Stomach smooth muscle (tissue), 2 donors: ENCODE measurements around the gene RPL13.
"Not testable (repeated sequence)": the region's sequence is repeated elsewhere in the genome, so short reads cannot be mapped to it uniquely, and the experiment has no call there.

Source experiments
- H3K27ac ChIP-seq: one replicate; pipeline ENCODE4 v1.7.0; 2013; ENCODE audit warnings: mild to moderate bottlenecking, low read length, inconsistent platforms
- H3K27me3 ChIP-seq, 2 donors: one replicate each; pipeline ENCODE4 v1.7.0; 2013; ENCODE audit warnings: low read length in 2 of 2; ENCODE audit not compliant: insufficient read depth in 2 of 2, control insufficient read depth in 1 of 2
- H3K36me3 ChIP-seq, 2 donors: one replicate each; pipeline ENCODE4 v1.7.0; 2013; ENCODE audit warnings: low read length in 2 of 2; ENCODE audit not compliant: control insufficient read depth in 2 of 2, insufficient read depth in 2 of 2
- H3K4me1 ChIP-seq: one replicate; pipeline ENCODE4 v1.7.0; 2013; ENCODE audit warnings: low read length; ENCODE audit not compliant: control insufficient read depth, insufficient read depth
- H3K4me3 ChIP-seq, 2 donors: one replicate each; pipeline ENCODE4 v1.7.0; 2013; ENCODE audit warnings: low read length in 2 of 2
- H3K9ac ChIP-seq, 2 donors: one replicate each; pipeline ENCODE4 v1.7.0; 2013; ENCODE audit warnings: low read length in 2 of 2, mild to moderate bottlenecking in 1 of 2
- H3K9me3 ChIP-seq, 2 donors: one replicate each; pipeline ENCODE4 v1.7.0; 2013; ENCODE audit warnings: low read length in 2 of 2; ENCODE audit not compliant: control insufficient read depth in 2 of 2
- donor health status: healthy.
- donor health status: Pancreatic carcinoma.

RPL13 gene

DNA sequence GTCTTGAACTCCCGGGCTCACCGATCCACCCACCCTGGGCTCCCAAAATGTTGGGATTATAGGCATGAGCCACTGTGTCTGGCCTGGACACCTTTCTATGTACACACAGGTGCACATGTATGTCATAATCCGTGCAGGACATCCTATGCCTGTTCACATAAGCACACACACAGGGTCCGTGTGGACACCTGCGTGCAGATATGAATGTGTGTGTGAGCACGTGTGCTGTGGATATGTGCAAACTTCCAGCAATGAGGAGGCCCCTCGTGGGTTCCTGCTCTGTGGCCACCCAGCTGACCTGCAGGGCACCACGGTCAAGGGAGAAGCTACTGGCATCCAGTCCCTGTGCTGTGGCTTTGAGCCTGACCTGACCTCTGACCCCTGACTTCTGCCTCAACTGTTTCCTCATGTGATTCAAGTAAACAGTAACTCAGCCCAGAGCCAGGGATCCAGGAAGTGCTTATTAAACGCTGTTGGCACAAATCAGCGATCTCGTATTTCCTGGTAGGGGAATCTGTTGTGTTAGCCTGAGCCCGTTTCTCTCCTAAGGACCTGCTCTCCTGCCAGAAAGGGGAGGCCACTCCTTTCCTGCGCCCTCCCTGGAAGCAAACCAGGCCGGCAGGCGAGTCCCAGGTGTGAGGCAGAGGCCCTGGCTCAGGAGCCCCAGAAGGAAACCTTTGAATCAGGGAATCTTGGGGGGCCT, 21.5 kb downstream of the RPL13 start:
- H3K4me3 ChIP-seq, result no peak overlapping the region
- H3K27ac ChIP-seq, result no peak overlapping the region

DNA sequence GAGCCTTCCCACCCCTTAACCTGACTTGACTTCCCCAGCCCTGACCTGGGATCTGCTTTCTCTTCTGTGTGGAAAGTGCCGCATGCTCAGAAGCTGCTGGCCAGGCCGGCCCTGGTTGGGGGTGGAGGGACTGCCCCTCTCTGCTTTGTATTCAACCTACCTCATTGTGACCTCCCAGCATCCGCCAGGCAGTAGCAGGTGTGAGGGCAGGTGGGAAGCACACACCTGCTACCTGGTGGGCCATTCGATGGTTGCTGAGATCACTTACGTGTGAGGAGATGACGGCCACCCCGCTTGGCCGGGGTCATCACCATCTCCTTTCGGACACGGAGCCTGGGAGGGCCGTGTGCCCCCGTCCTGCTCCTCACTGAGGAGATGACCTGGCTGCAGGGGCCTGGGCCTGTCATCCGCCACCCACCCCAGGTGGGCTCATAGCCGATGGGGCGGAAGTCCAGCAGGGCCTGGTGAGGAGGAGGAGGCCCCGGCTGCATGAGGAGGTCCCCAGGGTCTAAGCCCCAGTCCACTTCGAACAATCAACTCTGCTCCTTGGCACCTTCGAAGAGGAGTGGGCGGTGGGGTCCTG, 22.2 kb downstream of the RPL13 start:
- H3K27ac ChIP-seq, result no peak overlapping the region

More for the DNA sequence above, 21.5 kb downstream of the RPL13 start:
- H3K4me1 ChIP-seq, result no peaks in the 10 kb centered on the region
- peaks cover 4 to 5% of the 10 kb centered on the region in 2 donors for H3K27me3 ChIP-seq
- no peaks in the 10 kb centered on the region for H3K36me3 ChIP-seq
- H3K9ac ChIP-seq, result no peak overlapping the region
- H3K9me3 ChIP-seq, result no peaks in the 10 kb centered on the region

DNA sequence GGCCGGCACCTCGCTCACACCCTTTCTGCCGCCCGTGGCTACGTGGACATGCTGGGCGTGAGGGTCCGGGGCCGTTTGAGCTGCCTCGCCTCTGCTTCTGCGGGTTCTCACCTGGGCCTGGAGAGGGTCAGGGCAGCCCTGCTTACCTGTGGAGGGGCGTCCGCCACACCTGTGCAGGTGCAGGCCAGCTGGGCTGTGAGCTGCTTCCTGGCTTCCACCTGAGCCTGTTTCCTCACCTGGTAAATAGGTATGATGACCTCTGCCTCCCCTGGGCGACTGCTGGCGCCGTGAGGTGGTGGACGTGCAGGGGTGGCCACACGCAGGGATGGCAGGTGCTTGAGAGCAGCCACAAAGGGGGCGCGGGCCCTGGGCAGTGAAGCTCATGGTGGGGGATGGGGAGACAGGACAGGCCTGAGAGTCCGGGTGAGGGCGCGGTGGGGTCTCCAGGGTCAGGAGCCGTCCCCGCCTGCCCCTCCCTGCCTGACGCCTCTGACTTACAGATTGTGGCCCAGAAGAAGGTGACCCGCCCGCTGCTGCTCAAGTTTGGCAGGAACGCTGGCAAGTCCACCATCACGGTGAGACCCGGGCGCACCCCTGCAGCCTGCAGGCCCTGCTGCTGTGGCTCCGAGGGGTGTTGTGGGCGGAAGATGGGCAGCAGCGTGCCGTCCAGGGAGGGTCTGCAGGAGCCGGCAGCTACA, 22.9 kb downstream of the RPL13 start:
- Histone ChIP-seq H3K27me3 (no peaks in the 10 kb centered on the region), H3K9me3 (no peaks in the 10 kb centered on the region), H3K36me3 (no peaks in the 10 kb centered on the region), H3K27ac (no peak overlapping the region), H3K9ac (no peak overlapping the region), H3K4me1 (no peaks in the 10 kb centered on the region), H3K4me3 (no peak overlapping the region)

More for the DNA sequence above, 22.2 kb downstream of the RPL13 start:
- no peaks in the 10 kb centered on the region for H3K9me3 ChIP-seq
- H3K4me1 ChIP-seq, result no peaks in the 10 kb centered on the region
- no peaks in the 10 kb centered on the region for H3K27me3 ChIP-seq
- H3K4me3 ChIP-seq, result no peak overlapping the region
- no peak overlapping the region for H3K9ac ChIP-seq
- H3K36me3 ChIP-seq, result no peaks in the 10 kb centered on the region

DNA sequence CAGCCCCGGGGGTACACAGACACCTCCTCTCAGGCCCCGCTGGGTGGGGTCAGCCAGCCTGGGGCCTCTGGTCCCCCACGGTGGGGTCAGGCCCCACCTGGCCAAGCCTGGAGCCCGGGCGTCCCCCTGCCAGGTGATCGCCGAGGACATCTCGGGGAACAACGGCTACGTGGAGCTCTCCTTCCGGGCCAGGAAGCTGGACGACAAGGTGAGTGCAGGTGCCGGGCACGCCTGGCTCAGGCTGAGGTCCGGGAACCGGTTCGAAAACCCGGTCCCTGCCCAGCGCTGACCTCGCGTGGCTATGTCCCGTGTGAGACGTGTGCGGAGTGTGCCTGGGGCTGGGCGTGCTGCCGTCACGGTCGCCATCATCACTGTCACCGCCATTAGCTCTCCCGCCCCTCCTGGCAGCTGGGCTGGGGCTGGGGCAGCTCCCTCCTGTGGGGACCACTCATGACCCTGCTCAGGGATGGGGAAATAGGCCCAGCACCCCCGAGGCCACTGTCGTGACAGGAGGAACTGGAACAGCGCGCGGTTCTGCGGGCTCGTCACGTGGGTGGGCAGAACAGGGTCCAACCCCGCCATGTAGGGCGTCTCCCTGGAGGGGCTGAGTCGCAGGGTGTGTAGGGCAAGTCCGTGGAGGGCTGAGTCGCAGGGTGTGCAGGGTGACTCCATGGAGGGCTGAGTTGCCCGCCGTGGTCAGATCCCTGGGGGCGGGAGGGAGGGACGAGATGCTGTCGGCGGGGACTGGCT, 23.6 kb downstream of the RPL13 start:
- Histone ChIP-seq H3K36me3 (no peaks in the 10 kb centered on the region), H3K4me1 (no peaks in the 10 kb centered on the region), H3K4me3 (no peak overlapping the region), H3K27me3 (no peaks in the 10 kb centered on the region), H3K9ac (no peak overlapping the region), H3K9me3 (no peaks in the 10 kb centered on the region), H3K27ac (no peak overlapping the region)

DNA sequence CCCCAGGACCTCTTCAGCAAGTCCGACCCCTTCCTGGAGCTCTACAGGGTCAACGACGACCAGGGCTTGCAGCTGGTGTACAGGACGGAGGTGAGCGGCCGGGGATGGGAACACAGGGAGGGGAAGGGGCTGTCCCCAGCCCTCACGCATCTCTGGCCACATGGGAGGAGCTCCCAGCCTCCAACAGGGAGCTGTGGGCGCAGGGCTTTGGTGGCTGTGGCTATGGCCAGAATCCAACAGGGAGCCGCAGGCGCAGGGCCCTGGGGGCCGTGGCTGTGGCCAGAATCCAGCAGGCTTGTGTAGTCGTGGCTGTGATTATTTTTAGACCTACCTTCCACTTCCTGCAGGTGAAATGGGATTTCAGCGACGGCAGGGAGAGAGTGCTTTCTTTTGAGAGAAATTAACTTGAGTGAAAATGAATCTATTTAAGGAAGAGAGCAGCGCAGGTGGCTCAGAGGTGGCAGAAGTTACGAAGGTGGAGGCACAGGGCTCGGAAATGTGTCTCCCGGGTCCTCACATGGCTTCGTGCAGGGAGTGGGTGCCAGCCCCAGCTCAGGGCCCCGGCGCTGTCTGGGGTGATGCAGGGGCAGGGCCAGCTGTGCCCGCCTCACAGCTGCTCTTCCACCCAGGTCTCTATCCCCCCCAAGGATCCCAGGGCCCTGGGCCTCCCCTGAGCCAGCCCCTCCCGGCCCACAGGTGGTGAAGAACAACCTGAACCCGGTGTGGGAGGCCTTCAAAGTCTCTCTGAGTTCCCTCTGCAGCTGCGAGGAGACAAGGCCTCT, 24.5 kb downstream of the RPL13 start:
- Histone ChIP-seq H3K9ac (no peak overlapping the region), H3K36me3 (no peaks in the 10 kb centered on the region), H3K4me3 (no peak overlapping the region), H3K4me1 (no peaks in the 10 kb centered on the region), H3K27ac (no peak overlapping the region), H3K27me3 (no peaks in the 10 kb centered on the region), H3K9me3 (no peaks in the 10 kb centered on the region)

DNA sequence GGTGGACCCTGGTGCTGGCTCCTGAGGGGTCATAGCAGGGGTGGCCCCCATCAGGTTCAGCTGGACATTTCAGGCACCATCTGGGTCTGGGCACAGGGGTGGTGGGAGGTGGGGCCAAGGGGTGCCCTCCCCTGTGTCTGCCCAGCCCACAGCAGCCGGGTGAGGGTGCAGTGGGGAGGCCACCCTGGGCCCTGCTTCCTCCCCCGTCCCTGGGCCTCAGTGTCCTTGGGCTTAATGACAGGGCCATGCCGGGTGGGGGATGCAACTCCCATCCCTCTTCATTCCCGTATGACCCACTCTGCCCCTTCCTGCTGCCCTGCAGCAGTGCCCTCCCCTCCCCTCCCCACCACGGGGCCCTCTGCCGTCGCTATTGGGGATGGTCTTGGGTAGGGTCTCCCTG, 25.7 kb downstream of the RPL13 start:
- Histone ChIP-seq H3K9me3 (no peaks in the 10 kb centered on the region), H3K4me3 (no peak overlapping the region), H3K4me1 (no peaks in the 10 kb centered on the region), H3K9ac (no peak overlapping the region), H3K27me3 (no peaks in the 10 kb centered on the region), H3K36me3 (no peaks in the 10 kb centered on the region), H3K27ac (no peak overlapping the region)

DNA sequence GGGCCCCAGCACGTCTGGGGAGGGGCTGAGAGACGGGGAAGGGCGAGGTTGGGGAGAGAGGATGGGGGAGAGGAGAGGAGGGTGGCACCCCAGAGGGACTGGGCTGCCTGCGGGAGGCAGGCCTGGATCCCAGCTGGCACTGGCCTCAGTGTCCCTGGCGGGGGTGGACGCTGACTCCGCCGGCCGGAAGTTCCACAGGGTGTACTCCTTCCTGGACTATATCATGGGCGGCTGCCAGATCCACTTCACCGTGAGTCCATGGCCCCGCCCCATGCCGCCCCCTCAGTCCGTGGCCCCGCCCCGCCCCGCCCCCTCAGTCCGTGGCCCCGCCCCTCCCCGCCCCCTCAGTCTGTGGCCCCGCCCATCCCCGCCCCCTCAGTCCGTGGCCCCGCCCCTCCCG, 26.4 kb downstream of the RPL13 start:
- Histone ChIP-seq H3K9ac (no peak overlapping the region), H3K9me3 (no peaks in the 10 kb centered on the region)

DNA sequence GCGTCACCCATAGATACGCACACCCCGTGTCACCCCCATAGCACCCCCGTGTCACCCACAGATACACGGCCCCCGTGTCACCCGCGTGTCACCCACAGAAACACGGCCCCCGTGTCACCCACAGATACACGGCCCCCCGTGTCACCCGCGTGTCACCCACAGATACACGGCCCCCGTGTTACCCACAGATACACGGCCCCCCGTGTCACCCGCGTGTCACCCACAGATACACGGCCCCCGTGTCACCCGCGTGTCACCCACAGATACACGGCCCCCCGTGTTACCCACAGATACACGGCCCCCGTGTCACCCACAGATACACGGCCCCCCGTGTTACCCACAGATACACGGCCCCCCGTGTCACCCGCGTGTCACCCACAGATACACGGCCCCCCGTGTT, 27.2 kb downstream of the RPL13 start:
- not testable (repeated sequence) for H3K36me3 ChIP-seq, H3K27ac ChIP-seq, H3K4me1 ChIP-seq, H3K27me3 ChIP-seq, H3K9ac ChIP-seq, H3K9me3 ChIP-seq, H3K4me3 ChIP-seq

More for the DNA sequence above, 26.4 kb downstream of the RPL13 start:
- Histone ChIP-seq H3K27ac (no peak overlapping the region), H3K36me3 (no peaks in the 10 kb centered on the region), H3K27me3 (no peaks in the 10 kb centered on the region), H3K4me1 (no peaks in the 10 kb centered on the region), H3K4me3 (no peak overlapping the region)

DNA sequence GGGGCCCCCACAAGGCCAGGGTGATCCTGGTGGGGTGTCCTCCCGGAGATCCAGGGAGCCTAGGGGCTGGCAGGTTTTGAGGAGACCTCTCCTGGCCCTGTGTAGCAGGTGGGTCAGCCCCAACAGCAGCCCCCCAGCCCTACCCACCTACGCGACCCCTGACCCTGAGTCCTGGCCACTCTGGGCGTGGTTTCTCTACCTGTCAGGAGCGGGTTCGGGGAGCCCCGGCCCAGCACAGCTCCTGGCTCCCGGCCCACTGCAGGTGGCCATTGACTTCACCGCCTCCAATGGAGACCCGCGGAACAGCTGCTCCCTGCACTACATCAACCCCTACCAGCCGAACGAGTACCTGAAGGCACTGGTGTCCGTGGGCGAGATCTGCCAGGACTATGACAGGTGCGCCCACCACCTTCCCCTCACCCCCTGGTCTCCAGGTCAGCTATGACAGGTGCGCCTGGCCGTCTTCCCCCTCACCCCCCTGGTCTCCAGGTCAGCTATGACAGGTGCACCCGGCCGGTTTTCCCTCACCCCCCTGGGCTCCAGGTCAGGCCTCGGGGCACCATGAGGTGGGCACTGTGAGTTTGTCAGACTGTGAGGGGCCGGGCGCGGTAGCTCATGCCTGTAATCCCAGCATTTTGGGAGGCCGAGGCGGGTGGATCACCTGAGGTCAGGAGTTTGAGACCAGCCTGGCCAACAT, 28.1 kb downstream of the RPL13 start:
- no peaks in the 10 kb centered on the region for H3K36me3 ChIP-seq
- no peaks in the 10 kb centered on the region for H3K27me3 ChIP-seq
- H3K4me1 ChIP-seq, result no peaks in the 10 kb centered on the region
- no peak overlapping the region for H3K27ac ChIP-seq
- no peaks in the 10 kb centered on the region for H3K9me3 ChIP-seq
- no peak overlapping the region for H3K9ac ChIP-seq
- no peak overlapping the region for H3K4me3 ChIP-seq
